Fibroblast of lung (primary cell): ENCODE results near the gene ELMO1. TPM values are rescaled to one million over a fixed set of nuclear protein-coding genes. Genes with fewer than 3 reads are reported as not detected.

ENCODE experiments used
- DNase-seq, 2 donors: peaks; one replicate each; pipeline versions ENCODE4 v3.0.0 to v3.0.0-alpha.2; 2010; ENCODE audit warnings: low read depth in 2 of 2
- H2AFZ ChIP-seq: 2 replicates; pipeline ENCODE4 v1.5.1; 2012; ENCODE audit warnings: low read length, control low read depth, inconsistent platforms
- H3K27ac ChIP-seq: 2 replicates; pipeline ENCODE4 v1.5.1; 2011; ENCODE audit warnings: low read length, control low read depth; ENCODE audit not compliant: insufficient read depth
- H3K27me3 ChIP-seq: 2 replicates; pipeline ENCODE4 v1.5.1; 2011; ENCODE audit warnings: mild to moderate bottlenecking, low read length; ENCODE audit not compliant: control insufficient read depth, insufficient read depth
- H3K36me3 ChIP-seq: 2 replicates; pipeline ENCODE4 v1.5.1; 2011; ENCODE audit warnings: low read length; ENCODE audit not compliant: control insufficient read depth, insufficient read depth
- H3K4me1 ChIP-seq: 2 replicates; pipeline ENCODE4 v1.5.1; 2011; ENCODE audit warnings: low read length; ENCODE audit not compliant: control insufficient read depth, insufficient read depth; ENCODE audit errors: extremely low read depth
- H3K4me2 ChIP-seq: 2 replicates; pipeline ENCODE4 v1.5.1; 2011; ENCODE audit warnings: low read length, control low read depth; ENCODE audit not compliant: insufficient read depth; ENCODE audit errors: extremely low read depth
- H3K4me3 ChIP-seq, 4 experiments: fragments of 200-600 bp in 1 of 4; sonication (generic) in 1 of 4; replicated peaks in 1 of 4; 2 replicates each; pipeline ENCODE4 v1.5.1; 2011 to 2016; ENCODE audit warnings: low read length in 4 of 4, low read depth in 3 of 4, mild to moderate bottlenecking in 3 of 4, control low read depth in 2 of 4, inconsistent platforms in 1 of 4, mixed read lengths in 1 of 4; ENCODE audit not compliant: insufficient read depth in 1 of 4; ENCODE audit errors: control extremely low read depth in 1 of 4
- H3K79me2 ChIP-seq: 2 replicates; pipeline ENCODE4 v1.5.1; 2012; ENCODE audit warnings: mild to moderate bottlenecking, low read length, inconsistent platforms; ENCODE audit not compliant: control insufficient read depth, insufficient read depth
- H3K9ac ChIP-seq: 2 replicates; pipeline ENCODE4 v1.5.1; 2011; ENCODE audit warnings: mild to moderate bottlenecking, low read length, control low read depth; ENCODE audit not compliant: insufficient read depth
- H3K9me3 ChIP-seq: 2 replicates; pipeline ENCODE4 v1.5.1; 2012; ENCODE audit warnings: low read depth, low read length; ENCODE audit not compliant: control insufficient read depth, insufficient read depth
- H4K20me1 ChIP-seq: 2 replicates; pipeline ENCODE4 v1.5.1; 2011; ENCODE audit warnings: low read length; ENCODE audit not compliant: control insufficient read depth, insufficient read depth; ENCODE audit errors: extremely low read depth
- EZH2 ChIP-seq: IDR thresholded peaks from 2 replicates; pipeline ENCODE4 v1.5.1; 2012; ENCODE audit warnings: low read length, control low read depth, mild to moderate bottlenecking; ENCODE audit errors: missing control alignments
- polyA plus RNA-seq, 2 donors: library from polyadenylated mRNA; depleted of rRNA in 1 of 2; stranded (reverse) in 1 of 2; unstranded in 1 of 2; fragments of >200 nt; gene quantifications; 2 replicates each; pipeline ENCODE4 v1.2.1, GENCODE V29; 2011 to 2012; ENCODE audit warnings: missing spikeins in 1 of 2
- total RNA-seq: library from RNA; depleted of rRNA; stranded (reverse); fragments of >200 nt; gene quantifications from 2 replicates; pipeline ENCODE4 v1.2.1, GENCODE V29; 2014
- TF ChIP-seq, protein P1 (sequence below), 2 donors: IDR thresholded peaks in 1 of 2; conservative IDR thresholded peaks in 1 of 2; 1 replicate in 1 of 2; 2 replicates in 1 of 2; pipeline ENCODE4 v1.5.1; 2011 to 2012; ENCODE audit warnings: low read length in 2 of 2, control low read depth in 1 of 2, inconsistent platforms in 1 of 2, low read depth in 1 of 2, mild to moderate bottlenecking in 1 of 2

Gene ELMO1
- total and polyA plus RNA-seq, 2 donors (not counting 1 experiment from before 2014, with no cell fraction given), result 0.50 TPM; not detected in 1

DNA sequence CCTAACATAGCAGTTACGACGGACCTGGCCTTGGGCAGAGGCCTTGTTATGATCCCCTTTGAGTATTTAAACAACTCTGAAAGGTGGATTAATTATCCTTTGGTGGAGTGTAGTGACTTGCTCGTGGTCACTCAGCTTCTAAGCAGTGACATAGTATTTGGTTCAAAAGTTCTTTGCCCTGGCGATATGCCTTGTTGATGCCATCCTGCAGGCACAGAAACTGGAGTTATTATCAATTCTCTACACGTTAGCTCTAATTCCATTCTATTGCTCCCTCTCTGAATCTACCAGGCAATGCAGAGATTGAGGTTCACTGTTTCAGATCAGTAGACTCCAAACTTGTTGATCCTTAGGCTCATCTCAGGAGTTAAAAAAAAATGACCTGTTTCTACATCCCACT, 32.5 kb upstream of the ELMO1 start:
- Histone ChIP-seq H3K4me2 (no peak overlapping the region), H3K9me3 (no peaks in the 10 kb centered on the region), H3K4me1 (no peaks in the 10 kb centered on the region), H3K9ac (no peak overlapping the region), H3K27ac (no peak overlapping the region), H4K20me1 (no peaks in the 10 kb centered on the region), H3K27me3 (no peaks in the 10 kb centered on the region), H3K36me3 (no peaks in the 10 kb centered on the region), H3K4me3 (no peak overlapping the region), H2AFZ (no peak overlapping the region), H3K79me2 (no peaks in the 10 kb centered on the region)
- TF ChIP-seq EZH2, result no peak
- TF ChIP-seq, protein P1, sequence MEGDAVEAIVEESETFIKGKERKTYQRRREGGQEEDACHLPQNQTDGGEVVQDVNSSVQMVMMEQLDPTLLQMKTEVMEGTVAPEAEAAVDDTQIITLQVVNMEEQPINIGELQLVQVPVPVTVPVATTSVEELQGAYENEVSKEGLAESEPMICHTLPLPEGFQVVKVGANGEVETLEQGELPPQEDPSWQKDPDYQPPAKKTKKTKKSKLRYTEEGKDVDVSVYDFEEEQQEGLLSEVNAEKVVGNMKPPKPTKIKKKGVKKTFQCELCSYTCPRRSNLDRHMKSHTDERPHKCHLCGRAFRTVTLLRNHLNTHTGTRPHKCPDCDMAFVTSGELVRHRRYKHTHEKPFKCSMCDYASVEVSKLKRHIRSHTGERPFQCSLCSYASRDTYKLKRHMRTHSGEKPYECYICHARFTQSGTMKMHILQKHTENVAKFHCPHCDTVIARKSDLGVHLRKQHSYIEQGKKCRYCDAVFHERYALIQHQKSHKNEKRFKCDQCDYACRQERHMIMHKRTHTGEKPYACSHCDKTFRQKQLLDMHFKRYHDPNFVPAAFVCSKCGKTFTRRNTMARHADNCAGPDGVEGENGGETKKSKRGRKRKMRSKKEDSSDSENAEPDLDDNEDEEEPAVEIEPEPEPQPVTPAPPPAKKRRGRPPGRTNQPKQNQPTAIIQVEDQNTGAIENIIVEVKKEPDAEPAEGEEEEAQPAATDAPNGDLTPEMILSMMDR (conservative IDR thresholded peaks at IDR 0.05 in 1 of 2, IDR thresholded peaks at IDR 0.05 in 1 of 2; ENCODE audit: low read depth in 1 of 2, low read length in 2 of 2), result no peak
- no peak for DNase-seq

DNA sequence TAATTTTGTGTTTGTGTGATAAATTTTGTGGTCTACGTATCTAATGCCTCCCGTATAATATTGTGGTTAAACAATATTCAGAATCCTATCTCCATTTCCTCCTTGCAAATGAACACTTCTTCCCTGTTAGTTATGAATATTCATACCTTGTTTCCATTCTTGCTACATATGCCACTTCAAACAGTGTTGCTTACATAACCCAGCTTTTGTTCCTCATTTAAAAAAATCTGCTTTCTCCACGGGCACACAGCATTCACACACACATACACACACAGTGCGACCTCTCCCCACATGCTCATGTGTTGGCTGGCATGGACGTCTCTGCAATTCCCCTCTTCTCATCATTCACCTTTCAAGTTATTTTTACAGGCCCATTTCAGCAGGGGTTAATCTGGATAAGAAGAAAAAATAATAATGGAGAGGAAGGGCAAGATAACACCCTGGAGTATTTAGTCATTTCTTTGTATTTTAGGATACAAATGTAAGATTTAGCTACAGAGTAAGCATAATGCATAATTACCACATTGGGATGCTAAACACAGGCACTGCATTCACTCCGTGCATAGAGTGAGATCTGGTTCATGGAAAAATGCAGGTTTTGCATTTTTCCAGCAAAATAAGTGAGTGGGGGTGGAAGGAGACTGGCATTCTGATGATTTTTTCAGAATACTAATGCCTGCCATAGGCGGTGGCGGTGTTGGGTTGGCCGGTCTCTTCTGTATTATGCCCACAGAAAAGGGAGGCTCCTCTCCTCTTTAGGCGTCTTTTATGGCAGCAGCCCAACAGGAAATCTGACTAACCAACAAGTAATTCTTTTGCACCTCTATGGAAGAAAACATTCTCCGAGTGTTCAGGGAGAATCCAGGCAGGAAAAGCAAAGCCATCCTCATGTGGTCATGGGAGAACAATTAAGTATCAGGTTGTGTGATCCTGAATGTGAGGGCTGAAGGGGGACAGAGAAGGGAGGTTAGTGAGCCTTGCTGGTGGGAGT, 31.7 kb upstream of the ELMO1 start:
- Histone ChIP-seq H2AFZ (no peak overlapping the region), H3K27ac (no peak overlapping the region), H3K4me3 (no peak overlapping the region), H3K79me2 (no peaks in the 10 kb centered on the region), H3K4me1 (no peaks in the 10 kb centered on the region), H3K27me3 (no peaks in the 10 kb centered on the region), H4K20me1 (no peaks in the 10 kb centered on the region), H3K9ac (no peak overlapping the region), H3K36me3 (no peaks in the 10 kb centered on the region), H3K9me3 (no peaks in the 10 kb centered on the region), H3K4me2 (no peak overlapping the region)
- peak in 1 of 2 donors; percentile 2 for DNase-seq
- TF ChIP-seq EZH2, result no peak

DNA sequence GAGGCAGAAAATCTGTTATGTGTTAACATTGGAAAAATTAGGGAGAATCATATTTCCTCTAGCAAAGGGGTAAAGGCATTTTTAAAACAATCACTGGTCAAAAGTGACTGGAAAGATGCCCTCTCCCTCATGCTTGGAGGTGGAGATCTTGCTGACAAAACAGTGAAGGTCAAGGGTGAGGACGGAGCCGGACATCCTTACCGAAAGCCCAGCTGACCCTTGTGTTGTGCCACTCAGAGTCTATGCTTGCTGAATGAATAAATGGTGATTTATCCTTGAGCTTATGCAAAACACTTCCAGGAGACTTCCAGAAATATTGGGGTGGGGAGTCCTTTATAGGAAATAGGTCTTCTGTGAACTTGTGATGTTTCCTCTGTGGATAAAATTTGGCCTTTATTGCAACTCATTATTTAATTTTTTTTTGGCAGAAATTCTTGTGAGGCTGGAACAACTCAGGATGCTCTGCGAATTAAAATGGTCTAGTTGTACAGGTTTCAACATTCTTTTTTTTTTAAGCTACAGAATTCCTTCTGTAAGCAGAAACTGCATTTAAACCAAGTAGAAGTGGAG, 28.3 kb upstream of the ELMO1 start:
- no peak for DNase-seq
- Histone ChIP-seq H2AFZ (no peak overlapping the region), H3K79me2 (no peaks in the 10 kb centered on the region), H3K4me3 (no peak overlapping the region), H3K27me3 (no peaks in the 10 kb centered on the region), H3K36me3 (no peaks in the 10 kb centered on the region), H3K4me2 (no peak overlapping the region), H4K20me1 (no peaks in the 10 kb centered on the region), H3K9me3 (no peaks in the 10 kb centered on the region), H3K9ac (no peak overlapping the region), H3K27ac (no peak overlapping the region), H3K4me1 (no peaks in the 10 kb centered on the region)
- TF ChIP-seq, protein P1 (conservative IDR thresholded peaks at IDR 0.05 in 1 of 2, IDR thresholded peaks at IDR 0.05 in 1 of 2; ENCODE audit: low read depth in 1 of 2, low read length in 2 of 2), result no peak
